SK-N-DZ (cell line): ENCODE results near the gene PKHD1.
"Not testable (repeated sequence)": the region's sequence is repeated elsewhere in the genome, so short reads cannot be mapped to it uniquely, and the experiment has no call there.

ENCODE experiments used
- DNase-seq: peaks from one replicate; pipeline ENCODE4 v3.0.0-alpha.2; 2015; ENCODE audit warnings: low spot score

The PKHD1 gene

DNA sequence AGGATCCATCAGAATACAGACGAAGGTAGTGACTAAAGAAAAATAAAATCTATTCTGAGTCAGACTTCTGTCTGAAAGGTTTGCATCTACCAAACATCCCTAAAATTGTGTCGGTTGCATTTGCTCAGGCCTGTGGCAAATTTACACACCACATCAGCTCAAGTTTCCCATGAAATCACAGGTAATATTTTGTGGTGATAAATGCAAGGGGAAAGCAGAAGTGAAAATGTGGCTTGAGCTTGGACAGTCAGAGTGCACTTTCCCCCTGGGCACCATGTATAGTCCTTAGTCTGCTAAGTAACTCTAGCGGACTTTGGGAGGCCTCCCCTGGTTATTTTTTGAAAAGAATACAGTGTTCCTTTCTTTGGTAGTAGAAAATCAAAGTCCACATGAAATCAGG is 159.1 kb downstream of the PKHD1 start:
- DNase-seq, result no peak

DNA sequence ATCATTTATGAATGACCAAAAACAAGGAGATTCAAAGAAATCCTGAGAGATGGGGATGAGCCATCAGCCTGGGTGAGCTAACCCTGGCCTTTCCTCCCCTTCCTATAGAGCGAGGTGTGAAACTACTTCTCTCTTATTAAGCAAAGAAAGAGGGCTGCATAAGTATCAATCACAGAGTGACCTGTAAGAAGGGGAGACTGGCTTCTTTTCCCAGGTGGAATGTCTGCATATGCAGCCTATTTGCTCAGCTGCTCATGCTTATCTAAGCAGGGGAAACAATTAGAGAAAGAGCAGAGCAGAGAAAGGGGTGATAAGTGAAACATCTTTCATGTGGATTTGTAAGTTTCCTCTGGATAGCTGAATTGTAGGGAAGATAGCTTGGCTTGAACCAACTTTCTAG is 160.0 kb downstream of the PKHD1 start:
- no peak for DNase-seq

DNA sequence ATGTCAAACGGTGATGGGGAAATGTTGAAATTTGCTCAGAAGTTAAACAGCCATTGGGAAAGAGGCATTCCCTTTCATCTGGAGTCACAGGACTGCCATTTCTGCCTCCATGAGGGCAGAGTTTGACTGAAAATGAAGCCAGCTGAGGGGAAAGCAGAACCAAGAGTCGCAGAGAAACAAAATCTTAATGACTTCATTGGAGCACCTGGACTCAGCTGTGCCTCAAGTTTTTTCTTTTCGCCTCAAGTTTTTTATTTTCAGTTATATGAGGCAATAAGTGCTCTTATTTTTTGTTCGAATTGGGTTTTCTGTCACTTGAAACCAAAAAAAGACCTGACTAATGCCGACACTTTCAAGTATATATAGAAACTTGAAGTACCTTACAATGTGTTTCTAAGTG is 161.3 kb downstream of the PKHD1 start:
- DNase-seq, result no peak

- not testable (repeated sequence) for DNase-seq
These were observed 164.9 kb downstream of the PKHD1 start for GRCh38 chr6:51922479-51922878.

- not testable (repeated sequence) for DNase-seq
These were observed 169.1 kb downstream of the PKHD1 start for GRCh38 chr6:51918347-51918746.

DNA sequence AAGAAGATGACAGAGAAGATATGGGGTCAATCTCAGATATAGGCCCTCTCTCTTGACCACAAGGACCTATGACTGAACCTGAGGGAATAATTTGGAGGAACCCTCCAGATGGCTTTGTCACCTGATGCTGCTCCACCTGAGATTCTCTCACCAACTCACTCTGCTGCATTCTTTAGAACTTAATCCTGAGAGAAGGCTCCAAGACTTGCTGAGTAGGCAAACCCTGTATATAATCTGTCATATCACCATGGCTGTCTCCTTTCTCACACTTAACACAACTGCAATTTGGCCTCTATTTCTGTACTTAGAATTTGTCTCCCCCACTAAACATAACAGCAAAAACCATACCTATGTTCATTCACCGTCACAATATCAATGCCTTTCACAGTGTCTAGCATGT is 172.3 kb downstream of the PKHD1 start:
- DNase-seq, result no peak

GRCh38 chr6:51913265-51913664 is 174.1 kb downstream of the PKHD1 start:
- DNase-seq, result no peak

DNA sequence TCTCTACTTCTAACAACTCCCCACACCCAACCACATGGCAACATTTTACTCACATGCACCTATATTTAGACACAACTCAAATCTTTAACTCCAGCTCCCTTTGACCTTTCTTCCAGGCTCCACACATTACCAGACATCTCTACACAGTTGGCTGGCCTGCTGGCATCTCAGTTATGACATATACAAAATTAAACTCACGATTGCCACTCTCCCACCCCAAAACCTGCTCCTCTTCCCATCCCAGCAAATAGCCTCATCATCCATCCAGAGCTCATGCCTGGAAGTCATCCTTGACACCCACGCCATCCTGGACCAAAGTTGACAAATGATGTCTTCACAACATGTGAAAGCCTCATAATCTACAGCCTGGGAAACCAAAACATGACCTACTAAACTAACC is 176.6 kb downstream of the PKHD1 start:
- no peak for DNase-seq

DNA sequence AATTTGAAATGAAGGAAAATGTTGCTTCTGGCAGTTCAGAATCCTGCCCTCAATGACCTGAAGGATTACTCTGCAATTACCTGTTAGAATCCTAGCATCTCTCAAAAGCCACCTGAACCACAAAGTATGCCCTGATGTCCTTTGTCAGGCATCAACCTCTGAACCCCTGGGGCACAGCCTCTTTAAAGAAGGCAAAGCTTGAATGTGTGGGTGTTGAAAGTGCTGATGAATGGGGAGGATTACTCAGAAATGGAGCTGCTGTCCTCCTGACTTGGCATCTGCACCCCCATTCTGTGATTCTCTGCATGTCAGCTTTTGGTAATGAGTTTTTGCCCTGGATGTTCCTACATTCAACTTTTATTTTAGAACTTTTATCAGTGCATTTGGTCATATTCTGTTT is 179.2 kb downstream of the PKHD1 start:
- no peak for DNase-seq

DNA sequence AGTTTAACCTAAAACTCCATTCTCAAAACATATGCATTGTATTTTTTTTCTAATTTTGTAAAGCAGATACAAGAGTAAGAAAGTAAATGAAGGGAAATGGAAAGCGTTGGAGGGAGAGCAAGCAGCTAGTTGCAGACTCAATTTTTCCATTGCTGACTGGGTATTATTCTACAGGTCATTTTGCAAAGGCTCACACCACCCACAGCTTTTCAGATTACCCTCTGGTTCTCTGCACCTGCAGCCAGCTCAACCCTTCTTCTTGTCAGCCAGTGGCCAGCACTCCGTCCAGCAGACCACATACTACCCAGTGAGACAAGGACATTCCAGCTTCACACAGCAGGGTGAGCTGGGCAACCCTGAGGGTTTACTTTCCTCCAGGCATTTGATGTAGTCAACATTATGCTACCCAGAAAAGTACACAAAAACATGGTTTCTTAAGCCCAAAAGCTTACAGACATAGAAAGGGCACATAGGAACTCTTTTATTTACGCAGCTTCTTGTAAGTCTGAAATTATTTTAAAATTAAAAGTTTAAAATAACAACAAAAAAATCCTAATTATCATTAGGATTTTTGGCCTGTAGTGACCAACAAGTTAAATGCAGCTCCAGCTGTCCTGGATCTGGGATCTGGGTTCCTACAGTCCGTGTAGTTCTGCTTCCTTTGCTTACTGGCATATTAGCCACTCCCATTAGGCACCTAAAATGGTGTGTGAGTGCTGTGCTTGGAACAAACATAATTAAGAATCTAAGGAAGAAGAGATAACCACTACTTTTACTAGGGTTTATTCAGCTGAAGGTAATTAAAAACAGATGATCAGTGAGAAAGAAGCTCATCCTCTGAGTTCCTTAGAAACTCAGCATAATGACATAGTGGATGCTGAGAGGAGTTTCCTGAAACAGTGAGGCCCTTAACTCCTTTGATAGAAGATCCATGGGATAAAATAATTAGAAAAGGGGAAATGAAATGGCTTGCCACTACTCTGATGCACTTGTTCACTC is 185.3 kb downstream of the PKHD1 start:
- DNase-seq, result peak; percentile 24

DNA sequence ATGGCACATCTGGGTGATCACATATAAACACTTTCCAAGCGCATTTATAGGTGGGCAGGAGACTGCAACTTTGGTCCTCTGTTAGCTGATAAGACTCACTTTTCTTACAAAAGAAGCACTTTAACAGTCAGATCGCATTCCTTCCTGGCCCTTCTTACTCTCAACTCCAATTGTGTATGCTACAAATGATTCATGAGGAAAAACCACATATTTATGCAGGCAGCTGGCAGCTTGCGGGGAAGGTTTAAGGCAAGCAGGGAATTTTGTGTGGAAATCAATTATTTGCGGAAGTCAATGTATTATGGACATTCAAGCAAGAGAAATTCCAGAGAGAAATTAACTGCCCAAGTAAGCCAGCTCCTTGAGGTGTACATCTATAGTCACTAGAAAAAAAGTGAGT is 194.0 kb downstream of the PKHD1 start:
- no peak for DNase-seq

DNA sequence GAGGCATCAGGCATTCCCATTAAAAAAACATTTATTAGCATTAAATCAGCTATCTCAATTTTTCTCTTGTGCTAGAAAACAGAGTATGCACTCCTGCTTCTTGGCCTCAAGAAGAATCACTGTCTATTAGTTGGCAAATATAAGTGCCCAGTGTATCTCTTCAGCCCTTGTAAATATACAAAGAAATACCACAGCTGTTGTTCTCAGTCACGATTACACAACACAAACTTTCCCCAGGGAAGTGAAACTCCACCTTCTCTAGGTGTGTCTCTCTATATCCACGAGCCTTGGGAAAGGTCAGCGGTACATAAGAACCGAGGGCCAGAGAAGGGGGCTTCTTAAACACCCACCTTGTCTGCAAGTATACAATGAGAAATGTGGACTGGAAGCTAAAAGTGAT is 194.7 kb downstream of the PKHD1 start:
- DNase-seq, result no peak

DNA sequence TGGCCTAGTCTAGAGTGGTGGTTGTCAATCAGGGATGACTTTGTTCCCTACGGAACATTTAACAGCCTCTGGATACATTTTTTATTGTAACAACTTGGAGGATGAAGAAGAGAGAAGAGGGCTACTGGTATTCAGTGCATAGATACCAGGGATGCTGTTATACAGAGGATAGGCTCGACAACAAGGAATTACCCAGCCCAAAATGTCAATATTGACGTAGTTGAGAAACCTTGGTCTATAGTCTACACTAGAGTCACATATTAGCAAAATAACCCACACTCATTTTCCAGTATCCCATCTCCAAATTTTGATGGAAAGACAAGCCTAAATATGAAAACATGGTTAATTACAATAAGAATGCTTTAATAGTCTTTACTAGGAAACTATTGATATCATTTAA is 195.1 kb downstream of the PKHD1 start:
- no peak for DNase-seq

- no peak for DNase-seq
These were observed 195.6 kb downstream of the PKHD1 start for GRCh38 chr6:51891784-51892183.

DNA sequence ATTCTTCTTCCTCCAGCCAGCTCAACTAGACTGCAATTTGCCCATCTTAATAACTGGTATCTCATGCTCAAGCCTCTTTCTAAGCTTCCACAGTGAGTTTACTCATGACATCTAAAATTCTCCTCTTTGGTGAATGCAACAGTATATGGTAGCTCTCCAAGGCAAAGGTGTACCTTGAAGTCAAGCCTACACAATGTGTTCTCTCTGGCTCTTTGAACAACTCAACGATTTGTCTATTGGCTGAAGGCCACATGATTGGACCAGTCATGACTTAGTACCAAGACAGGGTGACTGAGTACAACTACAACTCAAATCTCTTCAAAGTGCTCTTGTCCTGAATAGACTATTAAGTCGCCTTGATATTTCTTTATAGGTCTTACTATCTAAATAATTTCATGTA is 199.6 kb downstream of the PKHD1 start:
- DNase-seq, result no peak

DNA sequence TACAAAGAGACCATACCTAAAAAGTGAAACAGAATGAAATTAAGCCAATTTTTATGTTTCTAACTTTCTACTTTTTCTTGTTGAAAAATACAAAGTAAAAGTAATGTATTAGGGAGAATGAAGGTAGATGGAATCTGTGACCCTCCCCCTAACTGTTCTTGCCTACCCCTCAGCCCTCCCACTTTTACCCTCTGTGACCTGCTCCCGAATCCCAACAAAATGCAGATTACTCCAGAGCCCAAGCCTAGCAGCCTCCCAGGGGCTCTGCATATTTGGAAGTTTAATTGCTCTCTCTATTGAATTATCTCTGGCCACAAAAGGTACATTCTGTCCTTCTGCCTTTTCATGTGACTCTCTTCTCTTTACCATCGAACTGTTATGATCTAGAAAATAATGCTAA is 201.5 kb downstream of the PKHD1 start:
- no peak for DNase-seq

DNA sequence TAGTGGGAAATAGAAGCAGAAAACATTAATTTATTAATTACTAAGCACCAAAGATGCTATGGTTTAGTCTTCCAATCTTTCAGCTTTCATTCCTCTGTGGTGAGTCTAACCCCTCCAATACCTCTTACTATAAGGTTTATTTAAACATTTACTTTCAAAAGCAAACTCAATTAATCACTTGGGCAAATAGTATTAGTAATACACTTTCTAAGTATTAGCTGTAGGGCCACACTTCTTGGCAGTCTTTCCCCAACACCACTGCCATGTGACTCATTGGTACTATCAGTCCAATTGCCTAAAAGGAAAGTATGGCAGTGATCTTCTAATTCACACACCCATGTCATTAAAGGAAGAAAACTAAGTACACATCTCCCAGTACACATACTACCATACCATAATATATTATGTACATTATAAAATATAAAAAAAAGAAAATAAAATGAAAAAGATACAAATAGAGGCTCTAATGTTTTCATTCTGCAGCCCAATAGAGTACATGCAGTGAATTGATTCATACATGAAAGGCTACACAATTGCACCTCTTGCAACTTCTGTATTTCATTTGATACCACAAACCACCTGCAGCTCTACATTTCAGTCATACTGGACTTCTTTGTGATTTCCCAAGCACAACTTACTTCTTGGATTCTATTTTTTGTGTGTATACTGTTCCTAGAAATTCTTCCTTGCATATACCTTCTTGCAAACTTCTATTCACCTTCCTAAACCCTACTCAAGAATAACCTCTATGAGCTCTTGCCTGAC is 218.6 kb downstream of the PKHD1 start:
- no peak for DNase-seq

GRCh38 chr6:51866867-51867266 is 220.5 kb downstream of the PKHD1 start:
- DNase-seq, result no peak

DNA sequence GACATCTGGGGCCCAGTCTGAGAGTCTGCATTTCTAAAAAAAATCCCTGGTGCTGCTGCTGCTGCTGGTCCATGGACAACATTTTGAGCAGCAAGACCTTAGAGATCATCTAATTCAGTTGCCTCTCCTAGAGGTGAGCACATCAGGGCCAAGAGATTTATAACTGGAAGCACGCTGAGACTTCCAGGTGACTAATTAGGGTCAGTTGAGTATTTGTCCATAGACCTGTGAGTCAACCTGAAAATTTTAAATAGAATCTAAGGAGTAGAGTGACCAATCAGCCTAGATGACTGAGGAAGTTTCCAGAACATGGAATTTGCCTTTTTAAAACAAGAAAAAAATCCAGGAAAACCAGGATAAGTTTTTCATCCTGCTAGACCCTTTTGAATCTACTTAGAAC is 221.4 kb downstream of the PKHD1 start:
- no peak for DNase-seq

GRCh38 chr6:51865176-51865575 is 222.2 kb downstream of the PKHD1 start:
- DNase-seq, result no peak

DNA sequence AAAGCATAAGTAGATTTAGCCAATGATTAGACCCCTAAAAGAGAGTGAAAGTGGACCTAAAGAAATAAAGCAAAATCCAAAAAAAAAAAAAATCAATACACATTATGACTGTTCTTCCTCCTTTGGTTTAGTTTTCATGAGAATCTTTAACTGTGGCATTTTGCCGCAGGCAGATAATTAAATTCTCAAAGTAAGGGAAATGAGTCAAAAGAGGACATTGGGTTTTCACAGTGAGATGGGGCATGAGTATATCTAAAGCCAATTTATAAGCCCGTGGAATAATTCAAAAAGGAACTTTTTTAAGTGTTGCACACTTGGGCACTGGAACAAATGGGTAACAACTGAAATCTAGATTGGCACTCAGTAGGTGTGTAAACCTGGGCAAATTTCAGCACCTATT is 230.3 kb downstream of the PKHD1 start:
- DNase-seq, result no peak

GRCh38 chr6:51856508-51856907 is 230.9 kb downstream of the PKHD1 start:
- no peak for DNase-seq
